AG10803 (cell line): Measurements from ENCODE around the gene HBZ.
"Not testable (repeated sequence)": the region's sequence is repeated elsewhere in the genome, so short reads cannot be mapped to it uniquely, and the experiment has no call there.

Source experiments
- DNase-seq: peaks from one replicate; pipeline ENCODE4 v3.0.0; 2010; ENCODE audit warnings: low read depth
- H3K4me3 ChIP-seq: 2 replicates; pipeline ENCODE4 v1.5.1; 2011; ENCODE audit warnings: mild to moderate bottlenecking, low read length, control low read depth
- TF ChIP-seq, protein P1 (sequence below): conservative IDR thresholded peaks from 2 replicates; pipeline ENCODE4 v1.5.1; 2011; ENCODE audit warnings: mild to moderate bottlenecking, low read length, control low read depth, inconsistent platforms

HBZ gene

GRCh38 chr16:166375-167121 is 14.1 kb downstream of the HBZ start:
- TF ChIP-seq, protein P1, sequence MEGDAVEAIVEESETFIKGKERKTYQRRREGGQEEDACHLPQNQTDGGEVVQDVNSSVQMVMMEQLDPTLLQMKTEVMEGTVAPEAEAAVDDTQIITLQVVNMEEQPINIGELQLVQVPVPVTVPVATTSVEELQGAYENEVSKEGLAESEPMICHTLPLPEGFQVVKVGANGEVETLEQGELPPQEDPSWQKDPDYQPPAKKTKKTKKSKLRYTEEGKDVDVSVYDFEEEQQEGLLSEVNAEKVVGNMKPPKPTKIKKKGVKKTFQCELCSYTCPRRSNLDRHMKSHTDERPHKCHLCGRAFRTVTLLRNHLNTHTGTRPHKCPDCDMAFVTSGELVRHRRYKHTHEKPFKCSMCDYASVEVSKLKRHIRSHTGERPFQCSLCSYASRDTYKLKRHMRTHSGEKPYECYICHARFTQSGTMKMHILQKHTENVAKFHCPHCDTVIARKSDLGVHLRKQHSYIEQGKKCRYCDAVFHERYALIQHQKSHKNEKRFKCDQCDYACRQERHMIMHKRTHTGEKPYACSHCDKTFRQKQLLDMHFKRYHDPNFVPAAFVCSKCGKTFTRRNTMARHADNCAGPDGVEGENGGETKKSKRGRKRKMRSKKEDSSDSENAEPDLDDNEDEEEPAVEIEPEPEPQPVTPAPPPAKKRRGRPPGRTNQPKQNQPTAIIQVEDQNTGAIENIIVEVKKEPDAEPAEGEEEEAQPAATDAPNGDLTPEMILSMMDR: no peak
- DNase-seq: no peak
- H3K4me3 ChIP-seq: no peak overlapping the region

- DNase-seq: no peak
- TF ChIP-seq, protein P1: no peak
- no peak overlapping the region for H3K4me3 ChIP-seq
Measured at GRCh38 chr16:167122-167690, 14.8 kb downstream of the HBZ start.

GRCh38 chr16:168424-168823 is 16.0 kb downstream of the HBZ start:
- DNase-seq: no peak
- TF ChIP-seq, protein P1: no peak
- no peak overlapping the region for H3K4me3 ChIP-seq

GRCh38 chr16:169014-169413 is 16.6 kb downstream of the HBZ start:
- no peak overlapping the region for H3K4me3 ChIP-seq
- DNase-seq: no peak
- TF ChIP-seq, protein P1: no peak

GRCh38 chr16:170088-170507 is 17.7 kb downstream of the HBZ start:
- H3K4me3 ChIP-seq, DNase-seq: not testable (repeated sequence)

GRCh38 chr16:170788-171187 is 18.3 kb downstream of the HBZ start:
- TF ChIP-seq, protein P1: no peak
- H3K4me3 ChIP-seq: no peak overlapping the region
- no peak for DNase-seq

DNA sequence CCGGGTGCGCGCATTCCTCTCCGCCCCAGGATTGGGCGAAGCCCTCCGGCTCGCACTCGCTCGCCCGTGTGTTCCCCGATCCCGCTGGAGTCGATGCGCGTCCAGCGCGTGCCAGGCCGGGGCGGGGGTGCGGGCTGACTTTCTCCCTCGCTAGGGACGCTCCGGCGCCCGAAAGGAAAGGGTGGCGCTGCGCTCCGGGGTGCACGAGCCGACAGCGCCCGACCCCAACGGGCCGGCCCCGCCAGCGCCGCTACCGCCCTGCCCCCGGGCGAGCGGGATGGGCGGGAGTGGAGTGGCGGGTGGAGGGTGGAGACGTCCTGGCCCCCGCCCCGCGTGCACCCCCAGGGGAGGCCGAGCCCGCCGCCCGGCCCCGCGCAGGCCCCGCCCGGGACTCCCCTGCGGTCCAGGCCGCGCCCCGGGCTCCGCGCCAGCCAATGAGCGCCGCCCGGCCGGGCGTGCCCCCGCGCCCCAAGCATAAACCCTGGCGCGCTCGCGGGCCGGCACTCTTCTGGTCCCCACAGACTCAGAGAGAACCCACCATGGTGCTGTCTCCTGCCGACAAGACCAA is 20.0 kb downstream of the HBZ start, which contains the start of gene HBA2:
Gene HBA2 (plus strand): TSS at position 503 of the 568 bp plus-strand sequence. CDS start 37 bp downstream, at position 540.
- not testable (repeated sequence) for DNase-seq, H3K4me3 ChIP-seq

DNA sequence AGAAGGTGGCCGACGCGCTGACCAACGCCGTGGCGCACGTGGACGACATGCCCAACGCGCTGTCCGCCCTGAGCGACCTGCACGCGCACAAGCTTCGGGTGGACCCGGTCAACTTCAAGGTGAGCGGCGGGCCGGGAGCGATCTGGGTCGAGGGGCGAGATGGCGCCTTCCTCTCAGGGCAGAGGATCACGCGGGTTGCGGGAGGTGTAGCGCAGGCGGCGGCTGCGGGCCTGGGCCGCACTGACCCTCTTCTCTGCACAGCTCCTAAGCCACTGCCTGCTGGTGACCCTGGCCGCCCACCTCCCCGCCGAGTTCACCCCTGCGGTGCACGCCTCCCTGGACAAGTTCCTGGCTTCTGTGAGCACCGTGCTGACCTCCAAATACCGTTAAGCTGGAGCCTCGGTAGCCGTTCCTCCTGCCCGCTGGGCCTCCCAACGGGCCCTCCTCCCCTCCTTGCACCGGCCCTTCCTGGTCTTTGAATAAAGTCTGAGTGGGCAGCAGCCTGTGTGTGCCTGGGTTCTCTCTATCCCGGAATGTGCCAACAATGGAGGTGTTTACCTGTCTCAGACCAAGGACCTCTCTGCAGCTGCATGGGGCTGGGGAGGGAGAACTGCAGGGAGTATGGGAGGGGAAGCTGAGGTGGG is 20.9 kb downstream of the HBZ start:
- DNase-seq, H3K4me3 ChIP-seq: not testable (repeated sequence)

DNA sequence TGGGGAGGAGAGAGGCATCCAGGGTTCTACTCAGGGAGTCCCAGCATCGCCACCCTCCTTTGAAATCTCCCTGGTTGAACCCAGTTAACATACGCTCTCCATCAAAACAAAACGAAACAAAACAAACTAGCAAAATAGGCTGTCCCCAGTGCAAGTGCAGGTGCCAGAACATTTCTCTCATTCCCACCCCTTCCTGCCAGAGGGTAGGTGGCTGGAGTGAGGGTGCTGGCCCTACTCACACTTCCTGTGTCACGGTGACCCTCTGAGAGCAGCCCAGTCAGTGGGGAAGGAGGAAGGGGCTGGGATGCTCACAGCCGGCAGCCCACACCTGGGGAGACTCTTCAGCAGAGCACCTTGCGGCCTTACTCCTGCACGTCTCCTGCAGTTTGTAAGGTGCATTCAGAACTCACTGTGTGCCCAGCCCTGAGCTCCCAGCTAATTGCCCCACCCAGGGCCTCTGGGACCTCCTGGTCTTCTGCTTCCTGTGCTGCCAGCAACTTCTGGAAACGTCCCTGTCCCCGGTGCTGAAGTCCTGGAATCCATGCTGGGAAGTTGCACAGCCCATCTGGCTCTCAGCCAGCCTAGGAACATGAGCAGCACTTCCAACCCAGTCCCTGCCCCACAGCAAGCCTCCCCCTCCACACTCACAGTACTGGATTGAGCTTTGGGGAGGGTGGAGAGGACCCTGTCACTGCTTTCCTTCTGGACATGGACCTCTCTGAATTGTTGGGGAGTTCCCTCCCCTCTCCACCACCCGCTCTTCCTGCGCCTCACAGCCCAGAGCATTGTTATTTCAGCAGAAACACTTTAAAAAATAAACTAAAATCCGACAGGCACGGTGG is 21.7 kb downstream of the HBZ start:
- not testable (repeated sequence) for DNase-seq, H3K4me3 ChIP-seq
